ENCODE data around the gene TBC1D21.

DNA sequence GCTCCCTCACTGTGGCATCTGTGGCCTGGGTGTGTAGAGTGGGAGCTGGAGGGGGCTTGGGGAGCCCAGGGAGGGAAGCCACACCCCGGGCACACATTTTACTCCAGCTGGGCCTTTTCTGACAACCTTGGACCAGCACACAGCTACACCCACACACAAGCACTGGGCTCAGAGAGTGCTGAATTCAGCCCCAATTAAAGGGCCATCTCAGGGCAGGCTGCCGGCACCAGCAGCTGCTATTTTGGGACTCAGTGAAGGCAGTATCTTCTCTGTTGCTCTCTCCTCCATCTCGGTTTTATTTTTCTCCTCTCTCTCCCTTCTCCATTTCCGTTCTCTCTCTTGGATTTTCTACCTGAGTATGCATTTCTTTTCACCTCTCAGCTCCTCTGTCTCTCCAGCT lies 19.1 kb upstream of the TBC1D21 start:
- TF ChIP-seq POLR2A (IDR thresholded peaks at IDR 0.05; ENCODE audit: low read length), result no peak
- no peak for TF ChIP-seq GATA1 (IDR thresholded peaks at IDR 0.05; ENCODE audit: low read depth, low read length)

All from erythroblast (primary cell).